SK-N-MC (cell line): Measurements from ENCODE around the gene ZNF580.
A peak's percentile ranks its signal among the peaks of the same experiment; 100 is the strongest.

Source experiments
- EZH2 ChIP-seq: fragments of 200-600 bp; sonication (generic); IDR thresholded peaks from one replicate; pipeline ENCODE4 v1.6.1; 2017; ENCODE audit warnings: antibody characterized with exemption
- POLR2AphosphoS5 ChIP-seq: IDR thresholded peaks from 2 replicates; pipeline ENCODE4 v1.6.1; 2012; ENCODE audit warnings: mild to moderate bottlenecking, low read depth, low read length, borderline replicate concordance

GRCh38 chr19:55654868-55655647, 14.3 kb downstream of the ZNF580 start, which contains the start of gene U2AF2:
- TF ChIP-seq POLR2AphosphoS5 (peak; percentile 73), EZH2 (no peak)
